GM12801 (cell line): ENCODE measurements around the gene NDUFC2.

Experiments
- TF ChIP-seq, protein P1 (sequence below): IDR thresholded peaks from one replicate; pipeline ENCODE4 v1.5.1; 2011; ENCODE audit warnings: control low read depth; ENCODE audit not compliant: insufficient read length; ENCODE audit errors: extremely low read depth

Gene NDUFC2

DNA sequence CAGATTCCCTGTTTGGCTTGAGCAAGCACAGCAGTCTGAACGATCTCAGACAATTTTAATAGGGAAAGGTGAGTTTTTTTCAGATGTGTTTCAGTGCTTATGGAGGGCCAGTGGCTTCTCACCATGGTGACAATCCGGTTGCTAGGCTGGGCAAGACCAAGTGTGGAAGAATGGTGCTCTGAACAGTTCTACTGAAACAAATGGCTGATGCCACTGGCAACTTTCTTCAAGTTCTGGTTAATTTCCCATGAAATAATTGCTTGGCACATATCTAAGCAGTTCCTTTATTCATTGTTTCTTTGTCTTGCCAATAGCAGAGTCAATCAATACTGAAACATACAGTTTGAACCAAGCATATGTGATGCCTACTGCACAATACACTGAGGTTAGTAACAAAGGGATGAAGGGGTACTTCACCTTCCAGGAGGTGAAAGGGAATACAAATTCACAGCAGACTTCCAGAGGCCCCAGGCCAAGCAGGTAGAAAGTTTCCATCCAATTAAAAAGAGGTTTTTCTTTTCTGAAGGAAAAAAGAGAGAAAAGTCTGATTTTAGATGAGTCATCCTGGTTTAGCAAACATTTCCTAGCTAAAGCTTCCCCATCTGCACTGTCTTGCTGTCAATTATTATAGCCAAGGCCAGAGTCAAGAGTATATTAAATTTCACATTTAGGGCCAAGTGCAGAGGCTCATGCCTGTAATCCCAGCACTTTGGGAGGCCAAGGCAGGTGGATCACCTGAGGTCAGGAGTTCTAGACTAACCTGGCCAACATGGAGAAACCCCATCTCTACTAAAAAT lies 21.2 kb upstream of the NDUFC2 start:
- TF ChIP-seq, protein P1, sequence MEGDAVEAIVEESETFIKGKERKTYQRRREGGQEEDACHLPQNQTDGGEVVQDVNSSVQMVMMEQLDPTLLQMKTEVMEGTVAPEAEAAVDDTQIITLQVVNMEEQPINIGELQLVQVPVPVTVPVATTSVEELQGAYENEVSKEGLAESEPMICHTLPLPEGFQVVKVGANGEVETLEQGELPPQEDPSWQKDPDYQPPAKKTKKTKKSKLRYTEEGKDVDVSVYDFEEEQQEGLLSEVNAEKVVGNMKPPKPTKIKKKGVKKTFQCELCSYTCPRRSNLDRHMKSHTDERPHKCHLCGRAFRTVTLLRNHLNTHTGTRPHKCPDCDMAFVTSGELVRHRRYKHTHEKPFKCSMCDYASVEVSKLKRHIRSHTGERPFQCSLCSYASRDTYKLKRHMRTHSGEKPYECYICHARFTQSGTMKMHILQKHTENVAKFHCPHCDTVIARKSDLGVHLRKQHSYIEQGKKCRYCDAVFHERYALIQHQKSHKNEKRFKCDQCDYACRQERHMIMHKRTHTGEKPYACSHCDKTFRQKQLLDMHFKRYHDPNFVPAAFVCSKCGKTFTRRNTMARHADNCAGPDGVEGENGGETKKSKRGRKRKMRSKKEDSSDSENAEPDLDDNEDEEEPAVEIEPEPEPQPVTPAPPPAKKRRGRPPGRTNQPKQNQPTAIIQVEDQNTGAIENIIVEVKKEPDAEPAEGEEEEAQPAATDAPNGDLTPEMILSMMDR: no peak

DNA sequence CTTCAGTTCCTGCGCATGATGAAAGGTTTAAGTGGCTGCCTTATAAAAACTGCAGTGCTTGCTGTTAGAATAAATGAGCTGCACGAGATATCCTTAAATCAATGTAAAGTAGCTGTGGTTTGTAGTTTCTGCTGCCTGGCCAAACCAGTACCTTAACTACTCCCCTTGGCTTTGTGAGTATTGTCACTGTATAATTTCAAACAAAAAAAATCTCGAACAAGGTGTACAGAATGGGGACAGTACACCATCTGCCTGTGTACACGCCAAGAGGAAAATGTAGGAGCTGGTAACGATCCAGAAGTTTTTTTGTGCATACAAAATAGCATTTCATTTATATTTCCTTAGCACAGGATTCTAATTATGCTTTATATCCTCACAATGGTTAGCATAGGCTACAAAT lies 20.6 kb upstream of the NDUFC2 start:
- TF ChIP-seq, protein P1: no peak

DNA sequence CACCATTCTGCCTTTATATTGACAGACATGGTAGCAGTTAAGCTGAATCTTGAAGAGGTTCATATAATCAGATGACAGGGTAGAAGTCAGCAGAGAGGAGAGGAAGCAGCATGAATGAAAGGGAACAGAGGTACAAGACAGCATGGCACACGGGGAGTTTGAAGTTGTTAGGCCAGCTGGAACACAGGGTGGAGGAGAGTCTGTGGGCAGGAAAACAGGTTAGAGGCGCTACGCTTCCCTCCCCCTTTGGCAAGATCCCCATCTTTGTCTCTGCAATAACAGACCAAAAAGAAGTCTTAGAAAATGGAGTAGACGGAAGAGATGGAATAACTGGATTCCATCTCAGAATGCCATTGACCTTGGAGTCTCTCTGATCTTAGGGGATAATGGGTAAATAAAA lies 20.0 kb upstream of the NDUFC2 start:
- TF ChIP-seq, protein P1: no peak

DNA sequence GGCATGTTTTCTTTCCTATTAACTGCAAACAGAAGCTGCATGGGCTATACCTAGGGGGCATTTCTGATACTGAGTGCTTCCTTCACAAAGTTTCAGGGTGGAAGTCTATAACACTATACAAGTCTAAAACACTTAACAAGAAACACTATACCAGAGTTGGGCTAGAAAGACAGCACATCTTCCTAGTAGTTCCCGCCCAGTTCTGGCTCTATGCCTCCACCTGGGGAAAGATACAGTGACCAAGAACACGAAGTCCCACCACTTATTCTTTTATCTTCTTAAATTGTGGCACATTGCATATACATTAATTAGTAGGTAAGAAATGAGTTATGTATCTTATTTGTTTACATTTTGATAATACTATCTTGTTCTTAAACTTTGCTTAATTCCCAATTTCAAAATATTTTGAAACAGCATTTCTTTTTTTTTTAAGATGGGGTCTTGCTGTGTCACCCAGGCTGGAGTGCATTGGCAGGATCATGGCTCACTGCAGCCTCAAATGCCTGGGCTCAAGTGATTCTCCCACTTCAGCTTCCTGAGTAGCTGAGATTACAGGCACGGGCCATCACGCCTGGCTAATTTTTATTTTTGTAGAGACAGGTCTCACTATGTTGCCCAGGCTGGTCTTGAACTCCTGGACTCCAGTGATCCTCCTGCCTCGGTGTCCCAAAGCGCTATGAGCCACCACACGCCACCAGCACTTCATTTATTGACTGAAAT lies 18.2 kb upstream of the NDUFC2 start:
- TF ChIP-seq, protein P1: no peak

DNA sequence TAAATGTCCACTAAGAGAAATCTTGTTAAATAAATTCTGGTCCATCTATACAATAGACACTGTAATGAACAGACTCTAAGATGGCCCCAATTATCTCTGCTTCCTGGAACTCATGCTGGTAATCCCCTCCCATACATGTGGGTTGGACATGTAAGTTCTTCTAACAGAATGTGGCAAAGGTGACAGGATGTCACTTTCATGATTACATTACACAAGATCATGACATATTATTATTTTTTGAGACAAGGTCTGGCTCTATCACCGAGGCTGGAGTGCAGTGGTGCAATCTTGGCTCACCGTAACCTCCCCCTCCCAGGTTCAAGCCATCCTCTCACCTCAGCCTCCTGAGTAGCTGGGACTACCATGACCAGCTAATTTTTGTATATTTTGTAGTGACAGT lies 14.6 kb upstream of the NDUFC2 start:
- TF ChIP-seq, protein P1: no peak

DNA sequence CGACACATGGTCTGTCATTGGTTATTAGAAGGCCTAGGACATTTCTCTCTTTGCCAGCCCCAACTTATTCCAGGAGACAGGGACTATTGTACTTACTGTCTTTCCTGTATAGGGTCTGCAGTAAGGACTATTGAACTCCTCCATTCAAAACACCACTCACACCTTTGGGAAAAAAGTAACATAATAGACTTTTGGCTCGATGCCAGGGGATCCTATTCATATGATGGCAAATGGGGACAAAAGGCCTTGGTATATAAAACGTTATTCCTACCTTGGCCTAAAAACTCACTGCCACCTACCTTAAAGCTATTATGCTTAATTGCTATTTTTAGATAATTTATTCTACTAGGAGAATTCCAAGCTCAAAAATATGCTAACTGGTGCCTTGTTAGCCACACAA lies 6.3 kb upstream of the NDUFC2 start:
- TF ChIP-seq, protein P1: no peak

DNA sequence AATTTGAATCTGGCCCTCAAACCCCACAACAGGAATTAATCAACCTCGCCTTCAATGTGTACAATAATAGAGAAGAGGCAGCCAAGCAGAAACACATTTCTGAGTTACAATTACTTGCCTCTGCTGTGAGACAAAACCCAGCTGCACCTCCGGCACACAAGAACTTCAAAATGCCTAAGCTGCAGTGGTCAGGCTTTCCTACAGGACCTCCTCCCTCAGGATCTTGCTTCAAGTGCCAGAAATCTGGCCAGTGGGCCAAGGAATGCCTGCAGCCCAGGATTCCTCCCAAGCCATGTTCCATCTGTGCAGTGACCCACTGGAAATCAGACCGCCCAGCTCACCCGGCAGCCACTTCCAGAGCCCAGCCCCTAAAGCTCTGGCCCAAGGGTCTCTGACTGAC lies 3.4 kb upstream of the NDUFC2 start:
- TF ChIP-seq, protein P1: no peak
